Right lobe of liver (tissue), 6 donors: ENCODE measurements around the gene ST8SIA2. TPM values are rescaled to one million over a fixed set of nuclear protein-coding genes. Genes with fewer than 3 reads are reported as not detected.

ENCODE experiments used
- ATAC-seq, 4 donors: fragments of 200-7000 bp; cut with Tn5 transposase; one replicate each; pipeline ENCODE4 v1.9.1; 2020; ENCODE audit warnings: mild to moderate bottlenecking in 4 of 4, moderate library complexity in 4 of 4
- DNase-seq, 3 donors: peaks; one replicate each; pipeline ENCODE4 v3.0.0-alpha.2; 2020
- H3K27ac ChIP-seq, 3 donors: fragments of 200-600 bp; one replicate each; pipeline ENCODE4 v1.8.0; 2022
- H3K27me3 ChIP-seq, 2 donors: fragments of 200-600 bp; one replicate each; pipeline ENCODE4 v1.8.0; 2022
- H3K36me3 ChIP-seq, 4 donors: fragments of 200-600 bp; sonication (generic) in 1 of 4; one replicate each; pipeline versions ENCODE4 v1.5.1 to v1.8.0; 2017 to 2022; ENCODE audit warnings: control low read depth in 1 of 4
- H3K4me1 ChIP-seq, 4 donors: fragments of 200-600 bp; sonication (generic) in 1 of 4; one replicate each; pipeline versions ENCODE4 v1.5.1 to v1.8.0; 2017 to 2022; ENCODE audit warnings: control low read depth in 1 of 4
- H3K4me3 ChIP-seq, 3 donors: fragments of 200-600 bp; one replicate each; pipeline ENCODE4 v1.8.0; 2022
- H3K9me3 ChIP-seq, 4 donors: fragments of 200-600 bp; sonication (generic) in 1 of 4; one replicate each; pipeline versions ENCODE4 v1.5.1 to v1.8.0; 2017 to 2022; ENCODE audit warnings: control low read depth in 1 of 4
- CTCF ChIP-seq, 4 donors: fragments of 200-600 bp in 3 of 4; fragments of 450-650 bp in 1 of 4; IDR thresholded peaks; one replicate each; pipeline versions ENCODE4 v1.5.1 to v1.8.0; 2016 to 2022; ENCODE audit warnings: antibody characterized with exemption in 4 of 4, mild to moderate bottlenecking in 2 of 4
- POLR2A ChIP-seq: fragments of 450-650 bp; IDR thresholded peaks from one replicate; pipeline ENCODE4 v1.6.1; 2017; ENCODE audit warnings: antibody characterized with exemption, mild to moderate bottlenecking
- WGBS: methylation state at CpG from one replicate; pipeline ENCODE4 v1.1.6; 2018; ENCODE audit warnings: low coverage, low lambda C conversion rate; ENCODE audit not compliant: insufficient coverage; ENCODE audit errors: missing lambda C conversion rate; 5-methylcytosine and 5-hydroxymethylcytosine counted together
- intact Hi-C, 2 donors: fragments of 100-400 bp; cut with DNase I; formaldehyde crosslinking; loops; one replicate each; pipeline versions ENCODE4 v1.11.2 to v1.14.1; 2022
- total RNA-seq, 6 experiments: library from RNA; depleted of rRNA in 2 of 6; stranded (reverse); fragments of >200 nt in 2 of 6; fragmentation: NEBNext Ultra II Directional in 3 of 6; extraction: Animal tissue kit (Norgen Biotek cat#: 25700) in 3 of 6; gene quantifications; one replicate each; pipeline versions ENCODE4 v1.1.0 to v1.2.4, GENCODE V29; 2016 to 2023
- donor health status: DM: no; HTN: yes; CAD: no.
- donor health status: DM: no; HTN: no; CAD: no.
- donor health status: DM: no; HTN: no; CAD: no.
- donor health status: DM: no; HTN: yes; CAD: no.
- donor health status: DM: no; HTN: yes; CAD: no.

The ST8SIA2 gene
- total RNA-seq, 6 experiments from 2014 or later, result not detected

- TF ChIP-seq POLR2A (no peak), CTCF (IDR thresholded peaks at IDR 0.05) (no peak)
- intact Hi-C loops, result no loop called here
- H3K4me3 ChIP-seq, result no peak overlapping the region
- ATAC-seq (no peak), DNase-seq (no peak)
- H3K27ac ChIP-seq, result no peak overlapping the region
- H3K4me1 ChIP-seq, result no peaks in the 10 kb centered on the region
- WGBS, result 51% methylated on average over 12 of the region's 26 CpGs
- H3K9me3 ChIP-seq, result no peaks in the 10 kb centered on the region
- no peaks in the 10 kb centered on the region for H3K36me3 ChIP-seq
- no peaks in the 10 kb centered on the region for H3K27me3 ChIP-seq
Observed at GRCh38 chr15:92400980-92401787, 7.5 kb downstream of the ST8SIA2 start.

- H3K4me1 ChIP-seq, result no peaks in the 10 kb centered on the region
- no peak overlapping the region for H3K4me3 ChIP-seq
- H3K27me3 ChIP-seq, result no peaks in the 10 kb centered on the region
- no peak for DNase-seq
- no peaks in the 10 kb centered on the region for H3K9me3 ChIP-seq
- ATAC-seq, result no peak
- H3K27ac ChIP-seq, result no peak overlapping the region
- WGBS, result 14% methylated on average over 2 of the region's 5 CpGs
- TF ChIP-seq POLR2A, result no peak
- TF ChIP-seq CTCF (IDR thresholded peaks at IDR 0.05), result no peak
- intact Hi-C loops, result no loop called here
- no peaks in the 10 kb centered on the region for H3K36me3 ChIP-seq
Observed at GRCh38 chr15:92402751-92403150, 9.1 kb downstream of the ST8SIA2 start.

- intact Hi-C loops, result no loop called here
- H3K4me1 ChIP-seq, result no peaks in the 10 kb centered on the region
- WGBS, result 43% methylated on average over 3 of the region's 5 CpGs
- H3K36me3 ChIP-seq, result no peaks in the 10 kb centered on the region
- DNase-seq (no peak), ATAC-seq (no peak)
- H3K4me3 ChIP-seq, result no peak overlapping the region
- H3K27ac ChIP-seq, result no peak overlapping the region
- H3K27me3 ChIP-seq, result no peaks in the 10 kb centered on the region
- TF ChIP-seq CTCF (IDR thresholded peaks at IDR 0.05), result no peak
- no peak for TF ChIP-seq POLR2A
- no peaks in the 10 kb centered on the region for H3K9me3 ChIP-seq
Observed at GRCh38 chr15:92405942-92406341, 12.3 kb downstream of the ST8SIA2 start.

GRCh38 chr15:92407321-92407720, 13.6 kb downstream of the ST8SIA2 start:
- no peaks in the 10 kb centered on the region for H3K4me1 ChIP-seq
- H3K36me3 ChIP-seq, result no peaks in the 10 kb centered on the region
- no peaks in the 10 kb centered on the region for H3K27me3 ChIP-seq
- no peaks in the 10 kb centered on the region for H3K9me3 ChIP-seq
- TF ChIP-seq CTCF (IDR thresholded peaks at IDR 0.05) (no peak), POLR2A (no peak)
- intact Hi-C loops, result no loop called here
- H3K27ac ChIP-seq, result no peak overlapping the region
- ATAC-seq, result no peak
- no peak overlapping the region for H3K4me3 ChIP-seq
- no peak for DNase-seq
- WGBS, result 70% methylated on average over 4 of the region's 6 CpGs
